GM19324 (cell line): Measurements from ENCODE around the gene COBL.

Experiments
- ATAC-seq: cut with Tn5 transposase; IDR thresholded peaks from one replicate; pipeline ENCODE4 v1.9.1; 2021; ENCODE audit warnings: mild to moderate bottlenecking, moderate library complexity; ENCODE audit not compliant: unreplicated experiment, low FRiP score

Gene COBL

GRCh38 chr7:51326656-51327286, 10.2 kb upstream of the COBL start:
- no peak for ATAC-seq

- ATAC-seq = no peak
These were observed 9.3 kb upstream of the COBL start for GRCh38 chr7:51325908-51326307.

- ATAC-seq = no peak
These were observed 8.7 kb upstream of the COBL start for GRCh38 chr7:51325261-51325676.

GRCh38 chr7:51324206-51324898, 7.7 kb upstream of the COBL start:
- no peak for ATAC-seq

GRCh38 chr7:51321961-51322515, 5.4 kb upstream of the COBL start:
- no peak for ATAC-seq

- no peak for ATAC-seq
These were observed 2.4 kb upstream of the COBL start for GRCh38 chr7:51318886-51319579.

DNA sequence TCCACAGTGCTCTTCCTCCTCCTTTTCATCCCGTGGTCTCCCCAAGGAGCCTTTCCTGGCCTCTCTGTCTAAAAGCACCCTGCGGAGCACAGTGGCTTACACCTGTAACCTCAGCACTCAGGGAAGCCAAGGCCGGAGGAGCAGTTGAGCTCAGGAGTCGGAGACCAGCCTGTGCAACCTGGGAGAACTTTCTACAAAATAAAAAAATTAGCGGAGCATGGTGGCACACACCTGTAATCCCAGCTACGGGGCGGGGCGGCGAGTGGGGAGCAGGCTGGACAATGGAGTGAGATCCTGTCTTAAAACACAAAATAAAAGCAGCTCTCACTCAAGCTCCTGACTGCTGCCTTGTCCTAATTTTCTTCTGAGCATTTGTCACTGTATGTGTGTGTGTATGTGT, 1.4 kb upstream of the COBL start:
- no peak for ATAC-seq

GRCh38 chr7:51317582-51317910, 937 bp upstream of the COBL start:
- ATAC-seq = no peak

- no peak for ATAC-seq
These were observed 345 bp downstream of the COBL start for GRCh38 chr7:51316262-51316665.

DNA sequence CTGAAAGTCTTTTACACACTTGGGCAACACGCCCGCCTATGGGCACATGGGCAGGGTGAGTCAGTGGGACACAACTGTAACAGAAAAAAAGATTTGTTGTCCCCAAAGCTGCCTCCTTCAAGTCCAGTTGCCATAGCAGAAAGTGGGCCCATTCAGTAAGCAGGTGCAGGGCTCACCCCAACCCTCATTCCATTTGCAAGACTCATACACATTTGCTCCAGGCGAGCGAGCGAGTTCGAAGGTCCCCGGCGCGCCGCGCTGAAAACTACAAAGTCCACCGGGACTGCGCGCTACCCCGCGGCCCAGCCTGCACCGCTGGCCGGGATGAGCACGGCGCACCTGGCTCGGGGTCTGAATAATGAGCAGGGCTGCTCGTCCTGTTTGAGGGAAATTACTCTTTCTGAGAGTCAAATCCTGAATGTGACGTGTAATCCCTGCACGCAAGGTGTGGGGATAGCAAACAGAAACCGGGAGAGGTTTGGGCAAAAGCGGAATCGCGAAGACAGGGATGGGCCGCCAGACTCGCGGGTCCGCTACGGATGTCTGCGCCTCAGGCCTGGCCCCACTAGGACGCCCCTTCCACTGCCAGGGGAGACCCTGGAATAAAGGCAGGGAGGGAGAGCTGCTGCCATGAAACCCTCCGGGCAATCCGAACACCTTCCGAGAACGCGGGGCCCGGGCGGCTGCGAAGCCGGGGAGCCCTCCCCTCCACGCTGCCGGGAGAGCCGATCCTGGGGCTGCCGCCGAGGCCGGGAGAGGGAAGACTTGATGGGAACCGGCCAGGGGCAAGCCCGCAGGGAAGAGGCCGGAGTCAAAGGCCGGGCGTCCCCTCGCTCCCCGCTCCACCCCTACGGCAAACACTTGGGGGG, 982 bp downstream of the COBL start:
- no peak for ATAC-seq

GRCh38 chr7:51314726-51315125, 1.9 kb downstream of the COBL start:
- ATAC-seq = no peak

- no peak for ATAC-seq
These were observed 2.7 kb downstream of the COBL start for GRCh38 chr7:51313738-51314425.

- no peak for ATAC-seq
These were observed 3.5 kb downstream of the COBL start for GRCh38 chr7:51312951-51313737.

DNA sequence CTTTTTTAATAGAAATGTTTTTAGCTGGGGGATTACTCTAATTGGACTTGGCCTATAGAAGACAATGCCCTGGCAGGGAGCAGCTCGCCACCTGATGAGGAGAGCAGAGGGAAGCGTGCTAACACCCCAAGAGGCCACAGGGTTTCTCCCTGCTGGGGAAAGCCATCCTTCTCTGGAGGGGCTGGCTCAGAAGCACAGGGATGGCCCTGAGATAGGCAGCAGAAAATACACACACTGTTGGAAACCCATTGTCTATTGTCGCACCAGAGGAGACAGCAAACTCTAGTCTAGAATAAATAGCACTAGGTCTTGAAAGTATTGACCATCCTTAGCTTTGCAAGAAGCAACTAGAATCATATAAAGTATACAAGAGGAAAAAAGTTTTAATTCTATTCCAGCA, 5.4 kb downstream of the COBL start:
- ATAC-seq = no peak

GRCh38 chr7:51310131-51310583, 6.5 kb downstream of the COBL start:
- ATAC-seq = no peak

- no peak for ATAC-seq
These were observed 7.1 kb downstream of the COBL start for GRCh38 chr7:51309361-51310130.

- ATAC-seq = no peak
These were observed 7.9 kb downstream of the COBL start for GRCh38 chr7:51308696-51309095.

- ATAC-seq = no peak
These were observed 8.3 kb downstream of the COBL start for GRCh38 chr7:51308265-51308664.
